Measurements from ENCODE around the gene KATNB1.

The KATNB1 gene

DNA sequence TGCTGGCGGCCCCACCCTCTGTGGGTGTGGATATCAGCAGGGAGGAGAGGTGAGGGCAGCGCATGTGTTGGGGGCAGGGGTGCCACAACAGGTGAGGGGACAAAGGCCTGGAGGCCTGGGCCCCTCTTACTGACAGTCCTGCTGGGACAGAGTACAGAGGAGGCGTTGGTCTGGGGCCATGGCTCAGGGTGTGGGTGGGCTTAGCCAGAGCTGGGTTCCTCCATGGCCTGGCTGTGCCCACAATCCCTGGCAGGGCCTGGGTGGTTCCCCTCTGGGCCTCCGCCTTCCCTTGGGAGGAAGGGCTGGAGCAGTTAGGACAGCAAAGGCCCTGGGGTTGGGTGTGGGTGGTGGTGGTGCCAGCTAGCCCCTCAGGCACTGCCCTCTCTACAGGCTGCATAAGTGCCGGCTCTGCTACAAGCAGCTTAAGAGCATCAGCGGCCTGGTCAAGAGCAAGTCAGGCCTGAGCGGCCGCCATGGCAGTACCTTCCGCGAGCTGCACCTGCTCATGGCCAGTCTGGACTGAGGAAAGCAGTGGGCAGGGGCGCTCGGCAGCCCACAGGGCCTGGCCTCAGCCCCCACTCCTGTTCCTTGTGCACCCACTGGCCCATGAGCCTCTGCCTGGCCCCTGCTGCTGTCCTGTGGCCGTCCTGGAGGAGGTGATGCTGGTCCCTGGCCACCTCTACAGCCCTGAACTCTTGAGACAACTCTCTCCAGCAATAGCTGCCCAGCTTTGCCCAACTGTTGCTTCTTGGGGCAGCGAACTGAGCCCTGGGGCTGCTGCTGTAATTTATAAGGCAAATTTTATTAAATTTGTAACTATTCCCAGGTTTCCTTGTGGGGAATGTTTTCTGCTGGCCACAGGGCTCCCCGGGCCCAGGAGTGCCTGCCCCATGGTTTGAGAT is 21.1 kb downstream of the KATNB1 start:
- no peak for DNase-seq

DNA sequence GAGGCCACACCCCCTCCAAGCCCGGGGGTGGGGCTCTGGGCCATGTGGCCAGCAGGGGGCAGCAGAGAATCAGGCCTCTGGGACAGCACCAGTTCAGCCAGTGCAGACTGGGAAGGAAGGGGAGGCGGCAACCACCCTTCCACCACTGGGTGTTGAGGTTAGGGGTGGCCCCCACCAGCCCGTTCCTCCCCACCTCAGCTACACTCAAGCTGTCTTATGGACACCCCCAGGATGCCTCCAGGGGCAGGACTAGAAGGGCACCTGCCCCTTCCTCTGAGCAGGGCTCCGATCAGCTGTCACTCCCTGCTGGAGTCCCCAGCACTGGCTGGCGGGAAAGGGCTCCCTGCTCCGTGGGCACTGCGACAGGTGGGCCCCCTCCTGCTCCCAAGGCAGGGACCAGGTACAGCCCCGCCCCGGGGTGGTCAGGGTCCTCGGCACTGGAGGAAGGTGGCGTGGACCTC is 21.8 kb downstream of the KATNB1 start:
- DNase-seq: peak in 53 of 56 donors; percentile 27 to 92 (median 68)

GRCh38 chr16:57757883-57758282 is 22.3 kb downstream of the KATNB1 start:
- no peak for DNase-seq

- DNase-seq: no peak
Observed at GRCh38 chr16:57758331-57759117, 23.0 kb downstream of the KATNB1 start.

- no peak for DNase-seq
Observed at GRCh38 chr16:57759131-57759530, 23.6 kb downstream of the KATNB1 start.

DNA sequence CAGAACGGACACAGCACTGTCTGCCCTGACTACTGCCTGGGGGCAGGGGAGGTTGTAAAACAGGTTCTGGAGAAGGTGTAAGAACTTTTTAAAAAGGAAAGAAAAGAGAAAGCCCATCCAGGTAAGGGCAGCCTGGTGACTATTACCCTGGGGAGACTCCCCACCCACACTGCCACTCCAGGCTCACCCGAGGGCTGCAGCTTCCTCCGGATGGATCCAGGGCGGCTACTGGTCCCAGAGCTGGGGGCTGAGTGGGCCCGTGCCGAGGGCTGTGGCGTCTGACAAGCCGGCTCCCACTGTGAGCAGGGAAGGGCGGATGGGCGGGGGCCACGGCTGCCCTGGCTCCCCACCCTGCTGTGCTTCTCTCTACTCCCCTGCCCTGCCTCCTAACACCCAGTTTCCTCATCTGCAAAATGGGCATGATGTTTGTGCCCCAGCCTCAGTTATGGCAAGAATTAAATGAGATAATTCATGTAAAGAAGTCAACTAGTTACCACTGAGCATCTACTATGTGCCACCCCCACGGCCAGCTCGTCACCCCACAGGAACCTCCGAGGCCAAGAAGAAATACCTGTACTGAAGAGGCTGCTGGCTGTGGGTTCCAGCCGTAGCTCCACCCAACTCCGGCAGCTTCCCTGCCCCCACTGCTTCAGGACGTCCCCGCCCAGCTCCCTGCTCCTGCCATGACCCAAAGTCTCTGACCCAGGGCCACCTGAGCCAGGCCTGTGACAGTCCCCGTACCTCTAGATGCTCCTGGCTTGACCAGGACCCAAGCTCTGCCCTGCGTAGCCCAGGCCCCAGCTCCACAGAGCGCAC is 24.2 kb downstream of the KATNB1 start:
- no peak for DNase-seq

DNA sequence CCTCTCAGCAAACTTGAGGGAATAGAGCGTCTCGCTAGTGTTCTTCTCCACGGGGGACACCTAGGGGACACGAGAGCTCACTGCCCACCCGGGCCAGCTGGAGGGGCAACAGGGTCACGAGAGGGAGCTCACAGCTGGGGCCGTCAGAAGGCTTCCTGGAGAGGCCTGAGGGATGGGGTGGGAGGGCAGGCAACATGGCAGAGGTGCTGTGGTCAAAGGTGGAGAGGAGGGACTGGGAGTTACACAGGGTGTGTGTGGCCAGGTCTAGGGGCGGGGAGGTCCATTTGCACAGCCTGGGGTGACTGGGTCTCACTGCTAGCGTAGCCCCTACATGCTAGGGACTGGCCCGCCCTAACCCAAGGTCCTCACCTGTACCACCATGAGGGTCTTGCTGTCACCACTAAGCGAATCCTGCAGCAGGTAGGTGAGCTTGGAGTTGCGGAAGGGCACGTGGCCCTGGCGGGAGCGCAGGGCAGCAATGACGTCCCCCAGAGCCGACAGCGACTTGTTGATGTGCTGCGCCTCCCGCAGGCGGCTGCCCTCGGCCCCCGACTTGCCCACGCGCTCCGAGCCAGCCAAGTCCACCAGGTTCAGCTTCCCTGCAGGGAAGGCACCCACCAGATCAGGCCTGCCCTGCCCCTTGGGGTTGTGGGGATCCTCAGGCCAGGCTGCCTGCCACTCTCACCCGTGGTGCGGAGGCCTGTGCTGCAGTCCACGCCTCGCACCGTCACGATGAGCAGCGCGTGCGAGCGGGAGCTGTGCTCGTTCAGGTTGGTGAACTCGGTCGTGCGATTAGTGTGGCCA is 25.0 kb downstream of the KATNB1 start:
- DNase-seq: no peak

- no peak for DNase-seq
Observed at GRCh38 chr16:57761301-57761700, 25.7 kb downstream of the KATNB1 start.

GRCh38 chr16:57761957-57762356 is 26.4 kb downstream of the KATNB1 start:
- no peak for DNase-seq

DNA sequence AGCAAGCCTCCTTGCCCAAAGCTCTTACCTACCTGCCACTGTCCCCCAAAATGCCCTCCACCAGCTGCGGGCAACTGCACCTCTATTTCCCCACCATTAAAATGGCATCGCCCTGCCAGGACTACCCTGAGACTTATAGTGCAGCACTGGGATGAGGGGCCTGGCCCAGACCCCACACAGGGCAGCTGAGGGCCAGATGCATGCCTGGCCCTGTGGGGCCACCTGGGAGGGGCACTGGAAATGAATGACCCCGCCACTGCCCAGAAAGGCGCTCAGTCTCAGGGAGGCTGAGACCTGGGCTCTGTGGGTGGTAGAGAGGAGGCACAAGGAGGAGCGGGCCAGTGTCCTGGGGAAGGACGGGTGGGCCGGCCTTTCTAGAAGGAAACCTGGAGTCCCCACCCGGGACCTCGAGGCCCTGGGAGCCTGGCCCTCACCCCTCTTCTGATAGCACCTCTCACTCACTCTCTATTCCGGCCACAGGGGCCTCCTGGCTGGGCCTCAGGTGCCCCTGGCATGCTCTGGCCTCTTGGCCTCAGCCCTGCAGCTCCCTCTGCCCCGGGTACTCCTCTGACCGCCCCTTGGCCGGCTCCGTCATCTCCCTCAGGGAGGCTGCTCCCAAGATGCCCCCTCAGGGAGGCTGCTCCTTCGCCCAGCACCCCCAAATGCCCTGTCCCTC is 26.9 kb downstream of the KATNB1 start:
- no peak for DNase-seq

DNA sequence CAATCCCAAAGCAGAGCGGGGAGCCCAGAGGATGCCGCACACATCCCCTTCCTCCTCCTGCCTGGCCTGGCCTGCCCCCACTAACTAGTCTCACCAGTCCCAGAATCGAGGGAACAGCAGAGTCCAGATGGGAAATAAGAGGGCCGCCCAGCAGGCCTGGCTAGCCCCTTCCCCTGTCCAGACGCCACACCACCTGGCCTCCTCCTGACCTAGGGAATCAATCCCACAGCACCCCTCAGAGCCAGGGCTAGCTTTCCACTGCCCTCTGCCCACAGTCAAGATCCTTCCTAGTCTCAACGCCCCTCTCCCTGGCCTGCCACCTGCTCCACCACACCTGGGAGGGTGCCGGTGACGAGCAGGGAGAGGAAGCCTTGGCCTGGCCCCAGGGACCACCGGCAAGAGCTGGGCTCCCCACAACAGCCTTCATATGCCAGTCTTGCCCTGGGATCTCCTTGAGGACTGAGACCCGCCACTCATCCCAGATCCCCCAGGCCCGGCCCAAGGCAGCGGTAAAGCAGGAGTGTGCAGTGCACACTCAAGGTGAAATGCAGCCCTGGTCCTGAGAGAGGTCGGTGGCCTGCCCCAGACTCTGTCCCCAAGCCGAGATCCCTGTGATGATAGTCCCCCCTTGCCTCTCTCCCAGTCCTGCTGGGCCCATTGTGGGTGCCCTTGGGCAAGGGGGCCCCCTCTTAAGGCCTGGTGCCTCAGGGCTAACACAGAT is 27.9 kb downstream of the KATNB1 start:
- DNase-seq: no peak

DNA sequence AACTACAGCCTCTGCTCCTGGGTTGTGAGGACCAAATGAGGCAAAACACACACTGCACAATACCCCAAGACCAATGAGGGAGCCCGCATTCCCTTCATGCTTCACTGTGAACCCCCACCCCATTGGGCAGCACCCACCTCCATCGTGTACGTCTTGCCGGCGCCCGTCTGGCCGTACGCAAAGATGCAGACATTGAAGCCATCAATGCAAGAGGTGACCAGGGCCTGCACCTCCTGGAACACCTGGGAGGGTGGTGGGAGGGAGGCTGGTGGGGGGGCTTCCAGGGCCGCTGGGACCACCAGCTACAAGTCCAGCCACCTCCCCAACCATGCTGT is 28.4 kb downstream of the KATNB1 start:
- no peak for DNase-seq

- DNase-seq: peak in 8 of 56 donors; percentile 18 to 58 (median 22)
Observed at GRCh38 chr16:57764341-57765159, 29.0 kb downstream of the KATNB1 start.

DNA sequence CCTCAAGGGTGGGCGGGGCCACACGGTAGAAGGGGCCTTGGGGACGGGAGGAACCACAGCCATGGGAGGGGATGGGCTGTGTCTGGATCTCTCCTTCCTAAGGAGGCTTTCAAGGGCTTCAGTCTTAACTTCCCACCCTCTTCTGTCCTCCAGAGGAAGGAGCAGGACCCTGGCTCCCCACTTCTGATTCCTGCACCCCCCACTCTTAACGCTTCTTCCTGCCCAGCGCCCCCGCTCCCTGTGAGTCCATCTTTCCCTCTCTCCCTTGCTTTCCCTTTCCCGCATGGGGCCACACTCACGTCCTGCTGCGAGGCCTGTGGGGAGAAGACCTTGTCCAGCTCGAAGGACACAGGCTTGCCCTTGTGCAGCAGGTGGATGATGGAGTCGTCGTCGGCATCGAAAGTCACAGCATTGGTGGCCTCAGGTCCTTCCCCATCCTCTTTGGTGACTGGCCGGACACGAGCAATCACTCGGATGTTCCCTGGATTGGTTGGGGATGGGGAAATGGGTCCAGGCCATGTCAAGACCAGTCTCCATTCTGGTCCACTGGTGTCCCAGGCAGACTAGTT is 29.7 kb downstream of the KATNB1 start:
- DNase-seq: no peak

DNA sequence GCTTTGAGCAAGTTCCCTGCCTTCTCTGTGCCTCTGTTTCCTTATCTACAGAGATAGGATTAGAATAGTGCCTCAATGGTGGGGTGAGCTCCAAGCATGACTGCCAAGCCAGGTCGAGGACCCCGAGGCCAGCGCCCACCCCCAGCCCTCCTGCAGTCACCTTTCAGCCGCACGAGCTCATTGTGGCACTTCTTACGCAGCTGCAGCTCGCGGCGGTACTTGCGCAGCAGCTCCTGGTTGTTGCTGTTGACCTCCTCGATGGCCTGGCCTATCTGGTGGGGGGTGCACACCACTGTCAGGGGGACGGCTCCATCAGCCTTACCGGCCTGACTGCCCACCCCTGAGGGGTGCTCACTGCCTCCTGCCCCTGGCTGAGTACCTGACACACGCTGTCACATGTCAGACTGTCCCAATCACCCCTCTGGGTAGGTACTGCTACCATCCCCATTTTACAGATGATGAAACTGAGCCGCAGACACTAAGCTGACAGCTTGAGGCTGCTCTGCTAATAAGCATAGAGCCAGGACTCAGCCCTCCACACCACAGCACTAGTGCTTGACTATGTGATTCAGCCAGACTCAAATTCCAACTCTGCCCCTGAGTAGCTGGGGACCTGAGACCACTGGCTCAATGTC is 31.3 kb downstream of the KATNB1 start:
- DNase-seq: no peak

GRCh38 chr16:57769541-57770145 is 34.1 kb downstream of the KATNB1 start:
- DNase-seq: no peak

DNA sequence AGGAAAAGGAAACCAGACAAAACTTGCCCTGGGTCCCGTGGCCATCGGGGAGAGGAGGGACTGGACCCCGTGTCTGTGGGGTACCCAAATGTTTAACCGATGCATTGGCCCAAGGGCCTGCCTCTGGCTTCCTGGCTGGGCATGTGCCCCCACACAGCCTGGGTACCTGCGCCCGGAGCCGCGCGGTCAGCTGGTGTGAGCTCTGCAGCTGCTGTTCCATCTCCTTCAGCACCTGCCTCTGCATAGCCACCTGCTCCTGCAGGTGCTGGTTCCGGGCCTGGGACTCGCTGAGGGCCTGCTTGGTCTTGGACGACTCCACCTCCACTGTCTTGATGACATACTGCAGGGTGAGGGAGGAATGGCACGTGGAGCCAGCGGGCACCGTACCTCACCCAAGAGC is 34.8 kb downstream of the KATNB1 start:
- no peak for DNase-seq
